Activated CD4-positive, alpha-beta T cell treated with anti-CD3 and anti-CD28 coated beads, Interleukin-2, amount 10 ng/mL, durations not matched to agents 7 days and 5 days (primary cell): Measurements from ENCODE around the gene CGB1. TPM values are rescaled to one million over a fixed set of nuclear protein-coding genes. Genes with fewer than 3 reads are reported as not detected.
"Not testable (repeated sequence)": the region's sequence is repeated elsewhere in the genome, so short reads cannot be mapped to it uniquely, and the experiment has no call there.

Experiments used
- CTCF ChIA-PET: fragments of 350-600 bp; sonication (Branson Sonifier 250); formaldehyde crosslinking; loops from one replicate; lab custom pipeline; 2021; ENCODE audit warnings: antibody characterized with exemption; lab: Charles Lee
- POLR2A ChIA-PET: fragments of 350-600 bp; sonication (Branson Sonifier 250); formaldehyde crosslinking; loops from one replicate; lab custom pipeline; 2021; ENCODE audit warnings: antibody characterized with exemption; lab: Charles Lee
- DNase-seq: peaks from one replicate; pipeline ENCODE4 v3.0.0-alpha.2; 2020
- H3K27ac Mint-ChIP-seq: one replicate; pipeline ENCODE4 v1.8.0; 2021; ENCODE audit warnings: mild to moderate bottlenecking, moderate library complexity, mixed read lengths
- H3K27me3 Mint-ChIP-seq: one replicate; pipeline ENCODE4 v1.8.0; 2021; ENCODE audit warnings: mixed read lengths
- H3K36me3 Mint-ChIP-seq: one replicate; pipeline ENCODE4 v1.8.0; 2021; ENCODE audit warnings: low read depth, mixed read lengths
- H3K4me1 Mint-ChIP-seq: one replicate; pipeline ENCODE4 v1.8.0; 2021; ENCODE audit warnings: mixed read lengths
- H3K4me3 Mint-ChIP-seq: one replicate; pipeline ENCODE4 v1.8.0; 2021; ENCODE audit warnings: mild to moderate bottlenecking, moderate library complexity, mixed read lengths
- H3K9me3 Mint-ChIP-seq: one replicate; pipeline ENCODE4 v1.8.0; 2021; ENCODE audit warnings: mixed read lengths
- total RNA-seq, 2 experiments: library from RNA; stranded (reverse); gene quantifications; one replicate each; pipeline ENCODE4 v1.2.3, GENCODE V29; 2021

The CGB1 gene
- total RNA-seq, 2 experiments from 2014 or later: not detected

DNA sequence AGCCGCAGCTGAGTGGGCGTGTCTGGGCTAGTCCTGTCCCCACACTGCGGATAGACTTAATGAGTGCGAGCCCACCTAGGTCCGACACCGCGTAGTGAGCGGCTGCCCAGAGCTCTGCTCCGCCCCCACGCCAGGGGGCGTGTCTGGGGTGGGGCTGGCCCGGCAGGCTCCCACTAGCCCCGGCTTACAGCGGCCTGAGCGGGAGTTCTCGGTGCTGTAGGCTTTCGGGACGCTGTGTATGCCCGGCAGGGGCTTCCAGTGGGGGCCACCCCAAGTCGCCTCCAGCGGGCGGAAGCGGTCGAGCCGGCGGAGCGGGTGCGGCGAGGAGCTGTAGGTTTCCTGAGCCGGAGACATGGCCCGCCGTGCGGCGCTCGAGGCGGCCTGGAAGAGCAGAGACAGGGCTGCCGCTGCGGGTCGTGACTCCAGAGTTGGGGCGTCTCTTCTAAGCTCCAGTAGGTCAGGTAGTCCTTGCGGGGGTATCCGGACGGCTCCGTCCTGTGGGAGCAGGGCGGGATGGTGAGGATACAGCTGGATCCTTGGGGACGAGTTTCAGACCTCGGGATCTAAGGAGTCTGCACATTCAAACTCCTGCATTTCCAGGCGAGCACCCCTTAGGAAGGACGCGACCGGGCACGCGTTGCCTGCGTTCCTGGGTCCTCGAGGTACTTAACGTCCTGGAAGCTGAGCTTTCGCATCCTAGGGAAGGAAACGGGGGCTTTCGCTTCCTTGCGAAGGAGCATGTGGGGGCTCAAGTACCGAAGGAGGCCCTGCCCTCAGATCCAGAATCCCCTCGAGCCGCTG is 19.6 kb upstream of the CGB1 start:
- DNase-seq: peak; percentile 41
- Mint-ChIP-seq H3K9me3 (no peaks in the 10 kb centered on the region), H3K27ac (no peak overlapping the region), H3K36me3 (no peaks in the 10 kb centered on the region), H3K4me3 (peak overlapping the region; percentile 51), H3K27me3 (peaks cover 54% of the 10 kb centered on the region), H3K4me1 (peaks cover 23% of the 10 kb centered on the region)
- ChIA-PET CTCF (interaction anchor here (0.6 to 2.0 kb wide), 5 partner anchors 10 to 363 kb away, joined by 3 to 6 read pairs (median 3); no protein-coding TSS in a partner anchor), POLR2A (no interaction called here)

DNA sequence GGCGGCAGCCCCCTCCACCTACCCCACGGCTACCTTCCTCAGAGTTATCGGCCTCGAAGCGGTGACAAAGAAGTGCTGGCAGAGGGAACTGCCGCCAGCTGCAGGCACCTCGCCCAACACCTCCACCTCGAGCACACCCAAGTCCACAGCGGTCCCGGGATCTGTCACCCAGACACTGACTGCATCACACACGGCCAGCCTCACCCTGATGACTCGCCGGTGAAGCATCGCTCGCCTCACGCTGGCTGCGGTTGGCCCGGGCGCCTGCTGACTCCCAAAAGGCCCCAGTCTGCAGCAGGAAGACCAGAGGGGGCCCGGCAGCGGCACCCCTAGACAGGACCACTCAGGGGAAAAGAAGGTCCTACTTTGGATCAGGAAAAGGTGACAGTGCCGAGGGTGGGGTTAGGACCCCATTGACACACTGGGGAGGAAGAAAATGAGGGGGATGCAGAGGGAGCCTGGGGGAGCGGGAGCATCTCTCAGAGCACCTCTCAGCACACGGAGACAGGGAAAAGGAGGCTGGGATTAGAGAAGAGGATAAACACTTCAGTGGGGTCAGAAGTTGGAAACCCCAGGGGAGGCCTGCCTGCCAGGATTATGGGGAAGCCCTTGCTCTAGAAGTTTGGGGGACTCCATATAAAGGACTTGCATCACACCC is 13.8 kb upstream of the CGB1 start:
- H3K4me1 Mint-ChIP-seq, H3K9me3 Mint-ChIP-seq, H3K27ac Mint-ChIP-seq, DNase-seq, H3K36me3 Mint-ChIP-seq, H3K27me3 Mint-ChIP-seq, POLR2A ChIA-PET, H3K4me3 Mint-ChIP-seq: not testable (repeated sequence)
- CTCF ChIA-PET: interaction anchor here (1.4 to 2.0 kb wide), 2 partner anchors 47 to 57 kb away, joined by 4 read pairs; partner anchors contain the start of genes GYS1 and RUVBL2

DNA sequence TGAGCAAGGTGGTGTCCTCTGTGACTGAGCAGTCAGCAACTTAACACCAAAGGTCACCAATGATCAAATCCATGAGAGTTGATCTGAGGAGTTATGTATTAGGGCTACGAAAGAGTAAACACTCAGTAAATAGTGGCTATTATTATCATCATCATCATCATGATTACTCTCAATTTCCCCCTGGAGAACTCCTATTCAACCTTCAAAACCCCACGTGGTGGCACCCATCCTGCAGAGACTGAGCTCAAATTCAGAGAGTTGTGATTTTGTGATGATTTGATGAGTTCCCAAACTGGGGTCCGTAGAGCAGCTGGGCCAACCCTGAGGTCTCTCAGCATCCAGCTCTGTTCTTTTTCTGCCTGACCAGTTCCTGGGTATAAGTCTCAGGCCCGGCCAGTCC is 13.1 kb upstream of the CGB1 start:
- H3K27me3 Mint-ChIP-seq: not testable (repeated sequence)

DNA sequence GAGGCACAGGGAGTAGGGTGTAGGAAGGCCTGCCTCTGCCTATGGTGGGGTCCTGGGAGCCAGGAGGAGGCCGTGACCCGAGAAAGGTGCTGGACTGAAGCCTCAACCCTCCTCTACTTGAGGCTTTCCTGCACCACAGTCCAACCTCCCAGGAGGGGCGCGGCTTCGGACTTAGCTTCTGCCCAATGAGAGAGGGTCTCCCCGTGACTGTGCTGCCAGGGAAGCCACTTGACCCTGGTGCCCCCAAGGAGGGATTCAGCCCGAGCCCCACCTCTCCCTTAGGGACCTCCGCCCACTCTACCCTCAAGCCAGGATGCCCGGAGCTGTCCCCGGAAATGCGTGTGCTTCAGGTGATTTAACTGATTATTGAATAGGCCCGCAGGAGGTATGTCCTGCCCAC is 12.3 kb upstream of the CGB1 start, which contains the start of gene CGB8:
TSS of gene CGB8 (minus strand) at position 101 of the 400 bp plus-strand sequence. CDS start 372 bp downstream, outside the sequence.
- CTCF ChIA-PET: interaction anchor here (2.0 kb wide), 1 partner anchor 55 kb away, joined by 4 read pairs; the partner anchor contains the start of genes GYS1 and RUVBL2
- POLR2A ChIA-PET, H3K4me3 Mint-ChIP-seq, H3K4me1 Mint-ChIP-seq, H3K27me3 Mint-ChIP-seq, H3K27ac Mint-ChIP-seq, H3K36me3 Mint-ChIP-seq, H3K9me3 Mint-ChIP-seq, DNase-seq: not testable (repeated sequence)

More for the DNA sequence above, 13.1 kb upstream of the CGB1 start:
- POLR2A ChIA-PET, DNase-seq, H3K4me3 Mint-ChIP-seq, H3K36me3 Mint-ChIP-seq, H3K4me1 Mint-ChIP-seq, H3K27ac Mint-ChIP-seq, H3K9me3 Mint-ChIP-seq: not testable (repeated sequence)
- CTCF ChIA-PET: interaction anchor here (2.0 kb wide), 1 partner anchor 56 kb away, joined by 4 read pairs; the partner anchor contains the start of genes GYS1 and RUVBL2

DNA sequence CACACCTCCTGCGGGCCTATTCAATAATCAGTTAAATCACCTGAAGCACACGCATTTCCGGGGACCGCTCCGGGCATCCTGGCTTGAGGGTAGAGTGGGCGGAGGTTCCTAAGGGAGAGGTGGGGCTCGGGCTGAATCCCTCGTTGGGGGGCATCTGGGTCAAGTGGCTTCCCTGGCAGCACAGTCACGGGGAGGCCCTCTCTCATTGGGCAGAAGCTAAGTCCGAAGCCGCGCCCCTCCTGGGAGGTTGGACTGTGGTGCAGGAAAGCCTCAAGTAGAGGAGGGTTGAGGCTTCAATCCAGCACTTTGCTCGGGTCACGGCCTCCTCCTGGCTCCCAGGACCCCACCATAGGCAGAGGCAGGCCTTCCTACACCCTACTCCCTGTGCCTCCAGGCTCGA is 6.9 kb upstream of the CGB1 start, which contains the start of gene CGB5:
TSS of gene CGB5 (plus strand) at position 301 of the 400 bp plus-strand sequence. CDS start 362 bp downstream, outside the sequence.
- H3K36me3 Mint-ChIP-seq, H3K27ac Mint-ChIP-seq, H3K4me1 Mint-ChIP-seq: not testable (repeated sequence)

DNA sequence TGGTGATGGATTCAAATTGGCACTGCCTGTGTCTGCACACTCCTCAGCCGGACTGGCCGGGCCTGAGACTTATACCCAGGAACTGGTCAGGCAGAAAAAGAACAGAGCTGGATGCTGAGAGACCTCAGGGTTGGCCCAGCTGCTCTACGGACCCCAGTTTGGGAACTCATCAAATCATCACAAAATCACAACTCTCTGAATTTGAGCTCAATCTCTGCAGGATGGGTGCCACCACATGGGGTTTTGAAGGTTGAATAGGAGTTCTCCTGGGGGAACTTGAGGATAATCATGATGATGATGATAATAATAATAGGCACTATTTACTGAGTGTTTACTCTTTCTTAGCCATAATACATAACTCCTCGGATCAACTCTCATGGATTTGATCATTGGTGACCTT is 6.0 kb upstream of the CGB1 start:
- H3K4me3 Mint-ChIP-seq, H3K27ac Mint-ChIP-seq, H3K27me3 Mint-ChIP-seq, H3K9me3 Mint-ChIP-seq, POLR2A ChIA-PET, H3K36me3 Mint-ChIP-seq, H3K4me1 Mint-ChIP-seq, DNase-seq: not testable (repeated sequence)
- CTCF ChIA-PET: interaction anchor here (0.6 kb wide), 1 partner anchor 13 kb away, joined by 3 read pairs; no protein-coding TSS in a partner anchor

More for the DNA sequence above, 6.9 kb upstream of the CGB1 start, which contains the start of gene CGB5:
- POLR2A ChIA-PET, H3K9me3 Mint-ChIP-seq, DNase-seq, H3K4me3 Mint-ChIP-seq, H3K27me3 Mint-ChIP-seq, CTCF ChIA-PET: not testable (repeated sequence)

DNA sequence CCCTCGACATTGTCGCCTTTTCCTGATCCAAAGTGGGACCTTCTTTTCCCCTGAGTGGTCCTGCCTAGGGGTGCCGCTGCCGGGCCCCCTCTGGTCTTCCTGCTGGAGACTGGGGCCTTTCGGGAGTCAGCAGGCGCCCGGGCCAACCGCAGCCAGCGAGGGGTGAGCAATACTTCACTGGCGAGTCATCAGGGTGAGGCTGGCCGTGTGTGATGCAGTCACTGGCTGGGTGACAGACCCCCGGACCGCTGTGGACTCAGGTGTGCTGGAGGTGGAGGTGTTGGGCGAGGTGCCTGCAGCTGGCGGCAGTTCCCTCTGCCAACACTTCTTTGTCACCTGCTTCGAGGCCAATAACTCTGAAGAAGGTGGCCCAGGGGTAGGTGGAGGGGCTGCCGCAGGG is 5.5 kb upstream of the CGB1 start:
- Mint-ChIP-seq H3K27ac (no peak overlapping the region), H3K4me1 (no peaks in the 10 kb centered on the region), H3K4me3 (no peak overlapping the region), H3K36me3 (no peaks in the 10 kb centered on the region), H3K9me3 (no peaks in the 10 kb centered on the region), H3K27me3 (no peaks in the 10 kb centered on the region)
- POLR2A ChIA-PET: no interaction called here
- no peak for DNase-seq
- CTCF ChIA-PET: interaction anchor here (0.6 kb wide), 1 partner anchor 14 kb away, joined by 3 read pairs; no protein-coding TSS in a partner anchor

GRCh38 chr19:49039736-49040135 is 3.0 kb upstream of the CGB1 start:
- H3K27ac Mint-ChIP-seq, H3K4me1 Mint-ChIP-seq, POLR2A ChIA-PET, H3K36me3 Mint-ChIP-seq, DNase-seq, H3K9me3 Mint-ChIP-seq, CTCF ChIA-PET, H3K27me3 Mint-ChIP-seq, H3K4me3 Mint-ChIP-seq: not testable (repeated sequence)

DNA sequence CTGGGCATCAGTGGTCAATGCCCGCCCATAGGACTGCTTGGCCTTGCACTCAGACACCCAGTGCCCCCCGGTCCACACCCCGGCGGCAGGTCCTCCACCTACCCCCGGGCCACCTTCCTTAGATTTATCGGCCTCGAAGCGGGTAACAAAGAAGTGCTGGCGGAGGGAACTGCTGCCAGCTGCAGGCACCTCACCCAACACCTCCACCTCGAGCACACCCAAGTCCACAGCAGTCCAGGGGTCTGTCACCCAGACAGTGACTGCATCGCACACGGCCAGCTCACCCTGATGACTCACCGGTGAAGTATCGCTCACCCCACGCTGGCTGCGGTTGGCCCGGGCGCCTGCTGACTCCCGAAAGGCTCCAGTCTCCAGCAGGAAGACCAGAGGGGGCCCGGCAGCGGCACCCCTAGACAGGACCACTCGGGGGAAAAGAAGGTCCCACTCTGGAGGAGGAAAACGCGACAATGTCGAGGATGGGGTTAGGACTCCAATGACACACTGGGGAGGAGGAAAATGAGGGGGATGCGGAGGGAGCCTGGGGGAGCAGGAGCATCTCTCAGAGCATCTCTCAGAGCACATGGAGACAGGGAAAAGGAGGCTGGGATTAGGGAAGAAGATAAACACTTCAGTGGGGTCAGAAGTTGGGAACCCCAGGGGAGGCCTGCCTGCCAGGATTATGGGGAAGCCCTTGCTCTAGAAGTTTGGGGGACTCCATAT is 2.0 kb upstream of the CGB1 start:
- POLR2A ChIA-PET, H3K27me3 Mint-ChIP-seq, DNase-seq, H3K9me3 Mint-ChIP-seq, H3K36me3 Mint-ChIP-seq, H3K4me3 Mint-ChIP-seq, CTCF ChIA-PET, H3K4me1 Mint-ChIP-seq: not testable (repeated sequence)
- H3K27ac Mint-ChIP-seq: peak overlapping the region; percentile 41

DNA sequence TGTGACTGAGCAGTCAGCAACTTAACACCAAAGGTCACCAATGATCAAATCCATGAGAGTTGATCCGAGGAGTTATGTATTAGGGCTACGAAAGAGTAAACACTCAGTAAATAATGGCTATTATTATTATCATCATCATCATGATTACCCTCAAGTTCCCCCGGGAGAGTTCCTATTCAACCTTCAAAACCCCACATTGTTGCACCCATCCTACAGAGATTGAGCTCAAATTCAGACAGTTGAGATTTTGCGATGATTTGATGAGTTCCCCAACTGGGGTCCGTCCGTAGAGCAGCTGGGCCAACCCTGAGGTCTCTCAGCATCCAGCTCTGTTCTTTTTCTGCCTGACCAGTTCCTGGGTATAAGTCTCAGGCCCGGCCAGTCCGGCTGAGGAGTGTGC is 1.4 kb upstream of the CGB1 start:
- H3K36me3 Mint-ChIP-seq, H3K9me3 Mint-ChIP-seq, CTCF ChIA-PET, H3K27ac Mint-ChIP-seq, DNase-seq, H3K27me3 Mint-ChIP-seq, H3K4me1 Mint-ChIP-seq, H3K4me3 Mint-ChIP-seq, POLR2A ChIA-PET: not testable (repeated sequence)

GRCh38 chr19:49031642-49032301 is 4.9 kb downstream of the CGB1 start, which contains the start of gene CGB2:
Gene CGB2 (plus strand): TSS chr19:49031890. CDS start chr19:49032096, 206 bp downstream.
- H3K9me3 Mint-ChIP-seq, H3K4me1 Mint-ChIP-seq, H3K36me3 Mint-ChIP-seq, POLR2A ChIA-PET, H3K27me3 Mint-ChIP-seq: not testable (repeated sequence)
- Mint-ChIP-seq H3K4me3 (peak within 1 kb of the TSS; percentile 45), H3K27ac (peak within 1 kb of the TSS; percentile 58)
- CTCF ChIA-PET: interaction anchor here (0.6 to 1.4 kb wide), 5 partner anchors 13 to 774 kb away, joined by 3 to 5 read pairs (median 4); partner anchors contain the start of genes GYS1 and RUVBL2
- peak; percentile 79 for DNase-seq

DNA sequence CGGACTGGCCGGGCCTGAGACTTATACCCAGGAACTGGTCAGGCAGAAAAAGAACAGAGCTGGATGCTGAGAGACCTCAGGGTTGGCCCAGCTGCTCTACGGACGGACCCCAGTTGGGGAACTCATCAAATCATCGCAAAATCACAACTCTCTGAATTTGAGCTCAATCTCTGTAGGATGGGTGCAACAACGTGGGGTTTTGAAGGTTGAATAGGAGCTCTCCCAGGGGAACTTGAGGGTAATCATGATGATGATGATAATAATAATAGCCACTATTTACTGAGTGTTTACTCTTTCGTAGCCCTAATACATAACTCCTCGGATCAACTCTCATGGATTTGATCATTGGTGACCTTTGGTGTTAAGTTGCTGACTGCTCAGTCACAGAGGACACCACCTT is 6.4 kb downstream of the CGB1 start:
- H3K4me1 Mint-ChIP-seq, CTCF ChIA-PET, H3K4me3 Mint-ChIP-seq, H3K9me3 Mint-ChIP-seq, H3K36me3 Mint-ChIP-seq, H3K27ac Mint-ChIP-seq, H3K27me3 Mint-ChIP-seq, POLR2A ChIA-PET, DNase-seq: not testable (repeated sequence)
